GM18517 (cell line): ENCODE measurements around the gene SFSWAP.
A peak's percentile ranks its signal among the peaks of the same experiment; 100 is the strongest.
"Not testable (repeated sequence)": the region's sequence is repeated elsewhere in the genome, so short reads cannot be mapped to it uniquely, and the experiment has no call there.

ENCODE experiments used
- ATAC-seq: cut with Tn5 transposase; IDR thresholded peaks from one replicate; pipeline ENCODE4 v1.9.1; 2021; ENCODE audit warnings: mild to moderate bottlenecking, moderate library complexity; ENCODE audit not compliant: unreplicated experiment

The SFSWAP gene

GRCh38 chr12:131756441-131756840 lies 45.6 kb downstream of the SFSWAP start:
- ATAC-seq, result no peak

- ATAC-seq, result no peak
Measured at GRCh38 chr12:131757111-131757510, 46.2 kb downstream of the SFSWAP start.

- ATAC-seq, result no peak
Measured at GRCh38 chr12:131758016-131758739, 47.3 kb downstream of the SFSWAP start.

DNA sequence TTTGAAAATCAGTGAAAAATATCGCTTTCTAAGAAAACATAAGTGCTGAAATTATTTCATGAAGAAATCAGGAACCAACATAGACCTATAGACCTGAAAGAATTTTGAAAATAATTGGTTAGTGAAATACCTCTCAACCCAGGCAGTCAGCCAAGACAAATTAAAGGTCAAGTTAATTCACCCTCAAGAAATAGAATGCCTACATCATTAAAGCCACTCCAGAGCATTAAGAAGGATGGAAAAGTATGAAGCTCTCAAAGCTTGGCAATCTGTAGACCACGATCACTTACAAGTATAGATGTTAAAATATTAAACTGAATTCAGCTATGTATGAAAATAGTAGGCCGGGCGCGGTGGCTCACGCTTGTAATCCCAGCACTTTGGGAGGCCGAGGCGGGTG lies 48.3 kb downstream of the SFSWAP start:
- ATAC-seq, result no peak

- ATAC-seq, result no peak
Measured at GRCh38 chr12:131761638-131762037, 50.7 kb downstream of the SFSWAP start.

GRCh38 chr12:131764738-131765137 lies 53.8 kb downstream of the SFSWAP start:
- ATAC-seq, result no peak

DNA sequence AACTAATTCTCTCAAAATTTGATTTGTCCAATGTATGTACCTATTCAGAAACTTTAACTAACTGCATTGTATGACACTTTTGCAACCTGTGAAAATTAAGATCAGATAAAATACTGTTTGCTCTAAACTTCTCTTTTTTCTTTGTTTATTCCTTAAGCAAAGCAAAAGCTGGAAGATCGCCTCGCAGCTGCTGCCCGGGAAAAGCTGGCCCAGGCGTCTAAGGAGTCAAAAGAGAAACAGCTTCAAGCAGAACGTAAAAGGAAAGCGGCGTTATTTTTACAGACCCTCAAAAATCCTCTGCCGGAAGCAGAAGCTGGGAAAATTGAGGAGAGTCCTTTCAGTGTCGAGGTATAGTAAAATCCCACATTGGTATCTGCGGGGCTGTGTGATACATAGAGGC lies 55.1 kb downstream of the SFSWAP start:
- no peak for ATAC-seq

- ATAC-seq, result no peak
Measured at GRCh38 chr12:131766382-131767107, 55.7 kb downstream of the SFSWAP start.

DNA sequence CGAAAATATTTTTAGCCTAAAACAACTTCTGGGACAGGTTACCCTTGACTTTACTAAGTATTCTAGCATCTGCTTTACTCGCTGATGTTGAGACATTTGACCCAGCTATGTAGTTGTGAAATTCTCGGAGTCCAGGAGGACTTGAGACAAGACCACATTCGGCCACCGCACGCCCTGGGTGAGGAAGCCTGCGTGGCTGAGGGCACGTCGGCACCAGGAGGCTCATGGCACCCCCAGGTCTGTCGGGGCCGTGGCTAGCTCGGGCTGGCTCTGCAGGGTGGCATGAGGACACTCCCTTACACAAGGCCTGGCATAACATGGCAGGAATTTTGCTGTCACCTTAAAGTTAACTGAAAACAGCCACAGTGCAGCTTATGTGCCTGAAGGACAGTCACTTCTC lies 59.2 kb downstream of the SFSWAP start:
- ATAC-seq, result no peak

- ATAC-seq, result no peak
Measured at GRCh38 chr12:131771965-131772364, 61.1 kb downstream of the SFSWAP start.

- ATAC-seq, result peak; percentile 89
Measured at GRCh38 chr12:131773582-131774221, 62.8 kb downstream of the SFSWAP start.

DNA sequence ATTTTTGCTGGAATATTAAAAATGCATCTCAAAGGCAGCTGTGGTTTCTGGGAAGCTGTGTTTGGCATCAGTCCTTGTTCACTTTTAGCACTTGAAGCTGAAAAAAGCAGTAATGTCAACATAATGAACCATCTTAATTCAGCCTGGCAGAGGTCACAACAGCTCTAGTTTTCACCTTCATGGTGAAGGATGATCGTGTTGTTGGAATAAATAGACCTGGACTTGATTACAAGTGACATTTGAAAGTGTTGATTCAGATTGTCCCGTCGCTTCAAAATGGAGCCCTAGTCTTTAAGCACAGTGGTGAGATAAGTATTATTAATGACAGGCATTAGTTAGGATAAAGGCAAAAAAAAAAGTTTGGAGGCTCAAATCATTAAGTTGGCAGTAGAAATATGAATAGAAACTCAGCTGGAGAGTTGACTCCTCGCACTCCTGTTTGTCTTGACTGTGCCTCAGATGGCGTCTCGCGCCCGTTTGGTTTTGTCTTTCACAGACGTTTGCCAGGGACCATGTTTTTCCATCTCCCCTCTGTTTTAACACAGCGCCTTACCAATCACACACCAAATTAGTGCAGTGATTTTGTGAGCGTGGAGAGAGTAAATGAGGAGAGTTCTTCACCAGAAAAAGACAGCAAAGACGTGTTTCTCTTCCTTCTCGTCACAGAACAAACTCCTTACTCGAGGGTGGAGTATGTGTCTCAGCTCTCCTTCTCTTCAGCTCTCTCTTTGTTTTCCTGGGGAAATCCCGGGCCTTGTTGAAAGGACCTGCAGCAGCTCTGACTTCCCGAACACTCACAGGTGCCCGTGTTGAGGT lies 63.9 kb downstream of the SFSWAP start:
- no peak for ATAC-seq

GRCh38 chr12:131775392-131776236 lies 64.7 kb downstream of the SFSWAP start:
- no peak for ATAC-seq

DNA sequence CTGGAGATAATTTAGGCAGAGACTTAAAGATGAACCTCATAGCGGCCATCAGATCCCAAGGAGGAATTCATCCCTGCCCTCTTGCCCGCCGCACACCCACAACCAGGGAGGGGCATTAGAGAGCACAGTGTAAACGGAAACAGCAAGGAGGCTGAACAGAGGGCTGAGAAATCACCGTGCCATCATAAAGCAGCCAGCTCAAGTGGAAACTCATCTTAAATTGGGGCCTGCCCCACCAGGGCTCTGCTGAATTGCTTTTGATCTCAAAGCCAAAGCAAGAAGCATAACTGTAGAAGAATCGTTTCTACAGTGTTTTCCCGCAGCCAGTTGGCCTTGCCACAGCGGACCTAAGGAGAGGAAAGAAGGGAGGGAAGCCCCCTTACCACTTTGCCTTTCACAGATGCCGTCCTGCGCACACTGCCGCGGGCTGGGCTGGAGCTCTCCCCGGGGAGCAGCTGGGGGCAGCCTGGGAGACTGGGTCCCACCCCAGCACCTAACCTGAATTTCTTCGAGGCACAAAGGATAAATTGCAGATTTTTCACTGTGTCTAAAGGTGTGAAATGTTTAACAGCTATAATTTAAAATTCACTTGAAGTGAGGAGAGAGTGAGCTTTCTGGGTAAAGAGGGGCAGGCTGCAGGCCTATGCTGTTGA lies 65.5 kb downstream of the SFSWAP start:
- no peak for ATAC-seq

GRCh38 chr12:131777269-131777668 lies 66.4 kb downstream of the SFSWAP start:
- ATAC-seq, result not testable (repeated sequence)

GRCh38 chr12:131779027-131779426 lies 68.1 kb downstream of the SFSWAP start:
- ATAC-seq, result no peak

GRCh38 chr12:131782061-131782460 lies 71.2 kb downstream of the SFSWAP start:
- ATAC-seq, result no peak

DNA sequence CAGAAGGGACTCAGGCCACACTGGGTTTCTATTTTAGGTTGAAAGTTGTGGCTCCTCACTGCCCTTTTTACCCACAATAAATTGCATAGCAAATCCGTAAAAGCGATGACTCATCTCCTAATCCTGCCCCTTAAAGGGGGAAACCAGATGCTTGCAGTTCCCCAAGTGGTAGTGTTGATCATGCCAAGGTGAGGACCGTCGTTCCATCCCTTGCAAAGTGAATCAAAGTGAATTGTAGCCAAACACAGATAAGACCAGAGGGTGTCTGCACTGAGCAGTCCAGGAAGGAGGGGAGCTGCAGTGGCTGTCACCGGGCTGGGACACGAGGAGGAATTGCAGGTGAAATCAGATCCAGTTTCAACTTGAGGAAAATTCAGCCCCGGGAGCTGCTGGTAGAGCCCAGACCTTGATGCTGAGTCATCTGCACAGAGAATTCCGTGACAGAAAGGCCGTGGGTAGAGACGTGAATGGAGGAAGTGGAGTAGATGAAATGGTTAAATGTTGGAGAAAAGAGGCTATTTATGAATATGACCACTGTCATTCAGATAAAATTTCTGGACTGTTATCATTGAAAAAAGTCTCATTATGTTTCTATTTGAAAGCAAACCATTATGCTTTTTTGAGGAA lies 73.1 kb downstream of the SFSWAP start:
- no peak for ATAC-seq
